Measurements from ENCODE around the gene HYCC2. TPM values are rescaled to one million over a fixed set of nuclear protein-coding genes. Genes with fewer than 3 reads are reported as not detected.
"Not testable (repeated sequence)": the region's sequence is repeated elsewhere in the genome, so short reads cannot be mapped to it uniquely, and the experiment has no call there.

Gene HYCC2
- total RNA-seq, 1 donor from 2014 or later: 16.7 TPM

- Histone ChIP-seq H3K27ac (ENCODE audit: low read depth, low read length) (peak overlapping the region; percentile 50), H3K27me3 (ENCODE audit: control insufficient read depth in 3 of 3, insufficient read depth in 3 of 3, low read length in 3 of 3) (no peaks in the 10 kb centered on the region), H3K4me1 (ENCODE audit: control insufficient read depth in 3 of 3, insufficient read depth in 3 of 3, low read length in 3 of 3) (peaks cover 11 to 18% (median 17%) of the 10 kb centered on the region in 3 donors), H3K9me3 (ENCODE audit: control insufficient read depth in 3 of 3, low read length in 3 of 3) (no peaks in the 10 kb centered on the region), H3K36me3 (ENCODE audit: control insufficient read depth in 3 of 3, insufficient read depth in 3 of 3, low read length in 3 of 3) (peaks cover 0 to 7% (median 4%) of the 10 kb centered on the region in 3 donors), H3K9ac (ENCODE audit: low read depth in 1 of 3, low read length in 3 of 3) (peak overlapping the region in 2 of 3 donors; percentile 3 to 18), H3K4me3 (ENCODE audit: low read length in 3 of 3) (peak overlapping the region in 2 of 3 donors; percentile 6 to 35)
These were observed 14.4 kb downstream of the HYCC2 start for GRCh38 chr2:201057087-201057521.

GRCh38 chr2:201049455-201049854 lies 22.0 kb downstream of the HYCC2 start:
- Histone ChIP-seq H3K27ac (ENCODE audit: low read depth, low read length) (no peak overlapping the region), H3K36me3 (ENCODE audit: control insufficient read depth in 3 of 3, insufficient read depth in 3 of 3, low read length in 3 of 3) (peaks cover 0 to under 1% (median 0%) of the 10 kb centered on the region in 3 donors), H3K9me3 (ENCODE audit: control insufficient read depth in 3 of 3, low read length in 3 of 3) (no peaks in the 10 kb centered on the region)

GRCh38 chr2:201046881-201047280 lies 24.6 kb downstream of the HYCC2 start:
- H3K27me3 ChIP-seq (ENCODE audit: control insufficient read depth in 3 of 3, insufficient read depth in 3 of 3, low read length in 3 of 3): no peaks in the 10 kb centered on the region
- peaks cover 0 to 3% (median 0%) of the 10 kb centered on the region in 3 donors for H3K36me3 ChIP-seq (ENCODE audit: control insufficient read depth in 3 of 3, insufficient read depth in 3 of 3, low read length in 3 of 3)
- no peak overlapping the region for H3K9ac ChIP-seq (ENCODE audit: low read depth in 1 of 3, low read length in 3 of 3)
- no peaks in the 10 kb centered on the region for H3K9me3 ChIP-seq (ENCODE audit: control insufficient read depth in 3 of 3, low read length in 3 of 3)
- H3K4me3 ChIP-seq (ENCODE audit: low read length in 3 of 3): no peak overlapping the region
- no peak overlapping the region for H3K27ac ChIP-seq (ENCODE audit: low read depth, low read length)
- H3K4me1 ChIP-seq (ENCODE audit: control insufficient read depth in 3 of 3, insufficient read depth in 3 of 3, low read length in 3 of 3): no peaks in the 10 kb centered on the region

More at GRCh38 chr2:201049455-201049854, 22.0 kb downstream of the HYCC2 start:
- no peaks in the 10 kb centered on the region for H3K4me1 ChIP-seq (ENCODE audit: control insufficient read depth in 3 of 3, insufficient read depth in 3 of 3, low read length in 3 of 3)
- no peaks in the 10 kb centered on the region for H3K27me3 ChIP-seq (ENCODE audit: control insufficient read depth in 3 of 3, insufficient read depth in 3 of 3, low read length in 3 of 3)
- no peak overlapping the region for H3K9ac ChIP-seq (ENCODE audit: low read depth in 1 of 3, low read length in 3 of 3)
- H3K4me3 ChIP-seq (ENCODE audit: low read length in 3 of 3): no peak overlapping the region

GRCh38 chr2:201043050-201043449 lies 28.4 kb downstream of the HYCC2 start:
- H3K27me3 ChIP-seq (ENCODE audit: control insufficient read depth in 3 of 3, insufficient read depth in 3 of 3, low read length in 3 of 3); H3K4me3 ChIP-seq (ENCODE audit: low read length in 3 of 3); H3K9me3 ChIP-seq (ENCODE audit: control insufficient read depth in 3 of 3, low read length in 3 of 3); H3K9ac ChIP-seq (ENCODE audit: low read depth in 1 of 3, low read length in 3 of 3); H3K27ac ChIP-seq (ENCODE audit: low read depth, low read length); H3K4me1 ChIP-seq (ENCODE audit: control insufficient read depth in 3 of 3, insufficient read depth in 3 of 3, low read length in 3 of 3); H3K36me3 ChIP-seq (ENCODE audit: control insufficient read depth in 3 of 3, insufficient read depth in 3 of 3, low read length in 3 of 3): not testable (repeated sequence)

GRCh38 chr2:201042451-201042850 lies 29.0 kb downstream of the HYCC2 start:
- not testable (repeated sequence) for H3K9ac ChIP-seq (ENCODE audit: low read depth in 1 of 3, low read length in 3 of 3); H3K4me3 ChIP-seq (ENCODE audit: low read length in 3 of 3); H3K36me3 ChIP-seq (ENCODE audit: control insufficient read depth in 3 of 3, insufficient read depth in 3 of 3, low read length in 3 of 3); H3K27ac ChIP-seq (ENCODE audit: low read depth, low read length); H3K27me3 ChIP-seq (ENCODE audit: control insufficient read depth in 3 of 3, insufficient read depth in 3 of 3, low read length in 3 of 3); H3K4me1 ChIP-seq (ENCODE audit: control insufficient read depth in 3 of 3, insufficient read depth in 3 of 3, low read length in 3 of 3); H3K9me3 ChIP-seq (ENCODE audit: control insufficient read depth in 3 of 3, low read length in 3 of 3)

GRCh38 chr2:201040867-201041628 lies 30.4 kb downstream of the HYCC2 start:
- Histone ChIP-seq H3K9me3 (ENCODE audit: control insufficient read depth in 3 of 3, low read length in 3 of 3) (no peaks in the 10 kb centered on the region), H3K4me3 (ENCODE audit: low read length in 3 of 3) (no peak overlapping the region), H3K27ac (ENCODE audit: low read depth, low read length) (no peak overlapping the region), H3K27me3 (ENCODE audit: control insufficient read depth in 3 of 3, insufficient read depth in 3 of 3, low read length in 3 of 3) (no peaks in the 10 kb centered on the region), H3K9ac (ENCODE audit: low read depth in 1 of 3, low read length in 3 of 3) (peak overlapping the region in 1 of 3 donors; percentile 41), H3K36me3 (ENCODE audit: control insufficient read depth in 3 of 3, insufficient read depth in 3 of 3, low read length in 3 of 3) (peaks cover 0 to 3% (median 0%) of the 10 kb centered on the region in 3 donors), H3K4me1 (ENCODE audit: control insufficient read depth in 3 of 3, insufficient read depth in 3 of 3, low read length in 3 of 3) (peaks cover 0 to 5% (median 3%) of the 10 kb centered on the region in 3 donors)

- Histone ChIP-seq H3K27ac (ENCODE audit: low read depth, low read length) (no peak overlapping the region), H3K9me3 (ENCODE audit: control insufficient read depth in 3 of 3, low read length in 3 of 3) (no peaks in the 10 kb centered on the region), H3K9ac (ENCODE audit: low read depth in 1 of 3, low read length in 3 of 3) (no peak overlapping the region), H3K27me3 (ENCODE audit: control insufficient read depth in 3 of 3, insufficient read depth in 3 of 3, low read length in 3 of 3) (no peaks in the 10 kb centered on the region), H3K4me1 (ENCODE audit: control insufficient read depth in 3 of 3, insufficient read depth in 3 of 3, low read length in 3 of 3) (peaks cover 0 to 5% (median 3%) of the 10 kb centered on the region in 3 donors), H3K36me3 (ENCODE audit: control insufficient read depth in 3 of 3, insufficient read depth in 3 of 3, low read length in 3 of 3) (no peaks in the 10 kb centered on the region), H3K4me3 (ENCODE audit: low read length in 3 of 3) (no peak overlapping the region)
These were observed 32.6 kb downstream of the HYCC2 start for GRCh38 chr2:201038855-201039254.

- not testable (repeated sequence) for H3K4me3 ChIP-seq (ENCODE audit: low read length in 3 of 3); H3K9me3 ChIP-seq (ENCODE audit: control insufficient read depth in 3 of 3, low read length in 3 of 3); H3K27me3 ChIP-seq (ENCODE audit: control insufficient read depth in 3 of 3, insufficient read depth in 3 of 3, low read length in 3 of 3); H3K4me1 ChIP-seq (ENCODE audit: control insufficient read depth in 3 of 3, insufficient read depth in 3 of 3, low read length in 3 of 3); H3K9ac ChIP-seq (ENCODE audit: low read depth in 1 of 3, low read length in 3 of 3); H3K27ac ChIP-seq (ENCODE audit: low read depth, low read length); H3K36me3 ChIP-seq (ENCODE audit: control insufficient read depth in 3 of 3, insufficient read depth in 3 of 3, low read length in 3 of 3)
These were observed 33.1 kb downstream of the HYCC2 start for GRCh38 chr2:201038361-201038760.

- not testable (repeated sequence) for H3K4me3 ChIP-seq (ENCODE audit: low read length in 3 of 3); H3K36me3 ChIP-seq (ENCODE audit: control insufficient read depth in 3 of 3, insufficient read depth in 3 of 3, low read length in 3 of 3); H3K4me1 ChIP-seq (ENCODE audit: control insufficient read depth in 3 of 3, insufficient read depth in 3 of 3, low read length in 3 of 3); H3K27ac ChIP-seq (ENCODE audit: low read depth, low read length); H3K9ac ChIP-seq (ENCODE audit: low read depth in 1 of 3, low read length in 3 of 3); H3K9me3 ChIP-seq (ENCODE audit: control insufficient read depth in 3 of 3, low read length in 3 of 3); H3K27me3 ChIP-seq (ENCODE audit: control insufficient read depth in 3 of 3, insufficient read depth in 3 of 3, low read length in 3 of 3)
These were observed 37.1 kb downstream of the HYCC2 start for GRCh38 chr2:201034355-201034754.

- H3K27ac ChIP-seq (ENCODE audit: low read depth, low read length): no peak overlapping the region
- peaks cover 0 to 13% (median 11%) of the 10 kb centered on the region in 3 donors for H3K36me3 ChIP-seq (ENCODE audit: control insufficient read depth in 3 of 3, insufficient read depth in 3 of 3, low read length in 3 of 3)
- H3K4me1 ChIP-seq (ENCODE audit: control insufficient read depth in 3 of 3, insufficient read depth in 3 of 3, low read length in 3 of 3): no peaks in the 10 kb centered on the region
These were observed 47.0 kb downstream of the HYCC2 start for GRCh38 chr2:201024518-201024917.

More at GRCh38 chr2:201024518-201024917, 47.0 kb downstream of the HYCC2 start:
- H3K9me3 ChIP-seq (ENCODE audit: control insufficient read depth in 3 of 3, low read length in 3 of 3): no peaks in the 10 kb centered on the region
- H3K9ac ChIP-seq (ENCODE audit: low read depth in 1 of 3, low read length in 3 of 3): no peak overlapping the region
- H3K27me3 ChIP-seq (ENCODE audit: control insufficient read depth in 3 of 3, insufficient read depth in 3 of 3, low read length in 3 of 3): no peaks in the 10 kb centered on the region
- no peak overlapping the region for H3K4me3 ChIP-seq (ENCODE audit: low read length in 3 of 3)
